Uterus (tissue), 2 donors: ENCODE data around the gene DTNA.

ENCODE experiments used
- CTCF ChIP-seq, 4 experiments: fragments of 200-600 bp in 2 of 4; fragments of 450-650 bp in 2 of 4; sonication (generic) in 2 of 4; IDR thresholded peaks; one replicate each; pipeline ENCODE4 v1.5.1; 2016 to 2019; ENCODE audit warnings: antibody characterized with exemption in 4 of 4, mild to moderate bottlenecking in 2 of 4, moderate library complexity in 1 of 4
- POLR2A ChIP-seq, 2 donors: fragments of 450-650 bp; IDR thresholded peaks; one replicate each; pipeline ENCODE4 v1.6.1; 2016; ENCODE audit warnings: antibody characterized with exemption in 2 of 2, mild to moderate bottlenecking in 1 of 2, moderate library complexity in 1 of 2

DNA sequence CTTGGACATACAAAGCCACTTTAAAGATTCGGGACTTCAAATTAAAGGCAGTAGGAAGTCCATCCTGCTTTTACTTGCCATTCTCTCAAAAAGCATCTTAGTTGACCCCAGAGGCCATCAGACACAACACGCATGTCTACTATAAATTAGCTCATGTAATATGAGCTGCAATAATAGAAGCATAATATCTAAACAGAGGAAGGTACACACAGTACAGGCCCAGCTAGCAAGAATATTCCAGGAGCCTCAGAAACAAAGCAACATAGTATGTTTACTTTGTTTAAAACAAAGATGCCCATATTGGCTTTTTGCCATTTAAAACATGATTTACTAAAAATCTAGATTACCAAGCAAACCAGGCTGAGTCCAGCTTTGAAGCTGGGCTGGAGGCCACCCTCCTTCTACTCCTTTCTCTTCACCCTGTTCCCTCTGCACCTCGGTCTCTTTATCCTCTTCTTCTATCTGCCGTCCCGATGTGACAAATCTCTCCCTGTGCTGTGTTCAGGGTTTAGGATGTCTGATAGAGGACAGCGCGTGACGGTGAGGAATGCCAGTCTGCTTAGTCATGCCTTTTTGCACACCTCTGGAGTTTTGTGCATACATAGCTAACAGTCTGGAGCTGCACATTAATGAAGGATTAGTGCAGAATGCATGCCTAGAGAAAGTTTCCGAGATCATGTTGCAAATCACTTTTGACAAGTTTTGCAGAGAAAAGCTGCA is 28.2 kb downstream of the DTNA start:
- TF ChIP-seq POLR2A (IDR thresholded peaks at IDR 0.05), result no peak
- no peak for TF ChIP-seq CTCF (IDR thresholded peaks at IDR 0.05)
